ENCODE results near the gene SORCS3. TPM values are rescaled to one million over a fixed set of nuclear protein-coding genes. Genes with fewer than 3 reads are reported as not detected.

SORCS3 gene
- total RNA-seq, 3 donors from 2014 or later, result 0.60 TPM; not detected in 2

DNA sequence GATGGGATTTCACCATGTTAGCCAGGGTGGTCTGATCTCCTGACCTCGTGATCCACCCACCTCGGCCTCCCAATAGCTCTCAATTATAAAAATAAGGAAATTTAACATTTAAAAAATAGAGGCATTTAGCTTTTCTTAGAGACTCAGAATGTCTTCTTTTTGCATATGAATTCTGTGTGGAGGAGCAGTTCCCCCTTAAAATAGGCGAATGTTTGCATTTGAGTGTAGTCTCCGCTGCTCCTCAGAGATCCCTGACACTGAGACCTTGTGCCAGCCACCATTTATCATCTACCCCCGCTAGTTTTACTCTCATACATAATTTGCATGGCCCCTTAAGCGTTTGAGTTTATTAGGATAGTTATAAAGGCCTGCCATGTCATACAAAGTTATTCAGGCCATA is 461.9 kb downstream of the SORCS3 start:
- no peaks in the 10 kb centered on the region for H3K4me1 ChIP-seq (ENCODE audit: low read depth)
- no peak overlapping the region for H3K4me3 ChIP-seq
- DNase-seq, result no peak
- no peaks in the 10 kb centered on the region for H3K9me3 ChIP-seq
- intact Hi-C loops (cut with DNase I, micrococcal nuclease), result no loop called here
- no peak for ATAC-seq
- TF ChIP-seq, protein P1, sequence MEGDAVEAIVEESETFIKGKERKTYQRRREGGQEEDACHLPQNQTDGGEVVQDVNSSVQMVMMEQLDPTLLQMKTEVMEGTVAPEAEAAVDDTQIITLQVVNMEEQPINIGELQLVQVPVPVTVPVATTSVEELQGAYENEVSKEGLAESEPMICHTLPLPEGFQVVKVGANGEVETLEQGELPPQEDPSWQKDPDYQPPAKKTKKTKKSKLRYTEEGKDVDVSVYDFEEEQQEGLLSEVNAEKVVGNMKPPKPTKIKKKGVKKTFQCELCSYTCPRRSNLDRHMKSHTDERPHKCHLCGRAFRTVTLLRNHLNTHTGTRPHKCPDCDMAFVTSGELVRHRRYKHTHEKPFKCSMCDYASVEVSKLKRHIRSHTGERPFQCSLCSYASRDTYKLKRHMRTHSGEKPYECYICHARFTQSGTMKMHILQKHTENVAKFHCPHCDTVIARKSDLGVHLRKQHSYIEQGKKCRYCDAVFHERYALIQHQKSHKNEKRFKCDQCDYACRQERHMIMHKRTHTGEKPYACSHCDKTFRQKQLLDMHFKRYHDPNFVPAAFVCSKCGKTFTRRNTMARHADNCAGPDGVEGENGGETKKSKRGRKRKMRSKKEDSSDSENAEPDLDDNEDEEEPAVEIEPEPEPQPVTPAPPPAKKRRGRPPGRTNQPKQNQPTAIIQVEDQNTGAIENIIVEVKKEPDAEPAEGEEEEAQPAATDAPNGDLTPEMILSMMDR (IDR thresholded peaks at IDR 0.05), result no peak
- H3K36me3 ChIP-seq (ENCODE audit: low read depth), result no peaks in the 10 kb centered on the region

DNA sequence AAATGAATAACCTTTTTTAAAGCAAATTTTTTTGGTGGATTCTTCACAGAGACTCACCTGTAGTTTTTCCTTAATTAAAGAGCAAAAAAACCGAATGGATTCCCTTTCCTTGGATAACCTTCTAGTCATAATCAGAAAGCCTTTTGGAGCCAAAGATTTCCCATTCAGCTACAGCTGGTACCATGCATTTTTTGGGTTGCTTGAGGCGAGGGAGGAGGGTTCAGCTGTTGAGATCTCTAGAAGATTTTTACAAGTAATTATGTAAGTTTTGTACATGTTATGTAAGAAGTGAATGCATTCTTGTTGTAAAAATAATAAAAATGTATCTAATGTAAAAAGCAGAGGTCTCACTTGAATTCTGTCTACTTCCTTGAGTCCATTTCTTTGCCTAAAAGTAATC is 463.2 kb downstream of the SORCS3 start:
- no peaks in the 10 kb centered on the region for H3K36me3 ChIP-seq (ENCODE audit: low read depth)
- no peaks in the 10 kb centered on the region for H3K4me1 ChIP-seq (ENCODE audit: low read depth)
- TF ChIP-seq, protein P1 (IDR thresholded peaks at IDR 0.05), result no peak
- no peak for ATAC-seq
- no peak overlapping the region for H3K4me3 ChIP-seq
- intact Hi-C loops (cut with DNase I, micrococcal nuclease), result no loop called here
- DNase-seq, result no peak
- H3K9me3 ChIP-seq, result no peaks in the 10 kb centered on the region

DNA sequence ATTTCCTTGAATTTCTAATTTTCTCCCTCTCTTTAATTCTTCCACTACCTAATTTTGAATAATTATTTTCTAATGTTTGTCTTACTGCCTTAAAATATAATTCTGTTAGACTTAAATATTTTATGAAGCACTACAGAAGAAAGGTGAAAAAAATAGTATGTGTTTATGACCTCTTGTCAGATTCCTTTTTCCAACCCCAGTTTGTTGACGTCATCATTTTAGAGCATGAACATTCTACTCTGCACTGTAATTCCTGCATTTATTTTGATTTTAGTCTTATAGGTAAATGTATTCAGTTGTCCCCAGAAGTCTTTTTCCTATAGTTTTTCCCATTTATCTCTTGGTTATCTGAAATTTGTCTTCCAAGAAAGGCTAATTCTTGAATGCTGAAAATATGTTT is 468.1 kb downstream of the SORCS3 start:
- TF ChIP-seq, protein P1 (IDR thresholded peaks at IDR 0.05), result no peak
- H3K36me3 ChIP-seq (ENCODE audit: low read depth), result no peaks in the 10 kb centered on the region
- no peaks in the 10 kb centered on the region for H3K4me1 ChIP-seq (ENCODE audit: low read depth)
- DNase-seq (no peak), ATAC-seq (no peak)
- H3K9me3 ChIP-seq, result no peaks in the 10 kb centered on the region
- intact Hi-C loops (cut with DNase I, micrococcal nuclease), result no loop called here
- no peak overlapping the region for H3K4me3 ChIP-seq

DNA sequence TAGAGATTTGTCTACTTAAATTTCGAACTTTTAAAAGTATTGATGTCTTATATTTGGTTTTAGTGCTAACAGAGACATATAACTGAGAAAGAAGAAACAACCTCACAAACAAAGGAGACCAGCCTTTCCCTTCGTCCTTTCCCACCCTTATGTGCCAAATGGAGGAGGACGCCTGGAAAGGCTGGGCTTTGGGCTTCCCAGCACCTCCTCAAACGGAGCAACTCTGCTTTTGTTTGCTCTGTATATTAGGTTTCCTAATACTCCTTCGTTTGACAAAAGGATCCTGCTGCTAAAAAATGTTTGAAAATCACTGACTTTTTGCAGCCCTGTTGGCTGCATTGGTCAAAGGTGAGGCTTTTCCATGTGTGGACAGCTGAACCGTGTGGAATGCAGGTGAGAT is 471.8 kb downstream of the SORCS3 start:
- intact Hi-C loops (cut with DNase I, micrococcal nuclease), result no loop called here
- TF ChIP-seq, protein P1 (IDR thresholded peaks at IDR 0.05), result no peak
- DNase-seq, result no peak
- Histone ChIP-seq H3K4me1 (ENCODE audit: low read depth) (no peaks in the 10 kb centered on the region), H3K4me3 (no peak overlapping the region), H3K36me3 (ENCODE audit: low read depth) (no peaks in the 10 kb centered on the region), H3K9me3 (no peaks in the 10 kb centered on the region)
- ATAC-seq, result no peak

DNA sequence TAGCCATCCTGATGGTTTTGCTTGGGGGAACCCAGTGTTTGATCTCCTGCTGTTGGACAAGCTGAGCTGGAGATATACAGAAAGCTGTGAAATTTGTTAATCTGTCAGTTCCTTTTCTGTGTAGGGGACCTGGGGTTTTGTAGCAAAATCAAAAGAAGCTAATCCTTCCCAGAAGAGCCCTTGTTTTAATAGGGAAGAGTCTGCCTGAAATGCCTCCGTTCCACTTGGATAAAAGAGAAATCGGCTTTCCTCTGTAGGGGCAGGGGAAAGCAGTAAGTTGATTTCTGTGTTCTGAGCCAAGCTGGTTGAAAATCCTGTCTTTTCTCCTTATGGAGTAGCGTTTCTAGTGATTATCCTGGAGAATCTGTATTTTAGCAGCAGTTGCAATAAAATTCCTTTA is 472.6 kb downstream of the SORCS3 start:
- intact Hi-C loops (cut with DNase I, micrococcal nuclease), result no loop called here
- DNase-seq (no peak), ATAC-seq (no peak)
- H3K36me3 ChIP-seq (ENCODE audit: low read depth), result no peaks in the 10 kb centered on the region
- H3K9me3 ChIP-seq, result no peaks in the 10 kb centered on the region
- TF ChIP-seq, protein P1 (IDR thresholded peaks at IDR 0.05), result no peak
- H3K4me1 ChIP-seq (ENCODE audit: low read depth), result no peaks in the 10 kb centered on the region
- no peak overlapping the region for H3K4me3 ChIP-seq

DNA sequence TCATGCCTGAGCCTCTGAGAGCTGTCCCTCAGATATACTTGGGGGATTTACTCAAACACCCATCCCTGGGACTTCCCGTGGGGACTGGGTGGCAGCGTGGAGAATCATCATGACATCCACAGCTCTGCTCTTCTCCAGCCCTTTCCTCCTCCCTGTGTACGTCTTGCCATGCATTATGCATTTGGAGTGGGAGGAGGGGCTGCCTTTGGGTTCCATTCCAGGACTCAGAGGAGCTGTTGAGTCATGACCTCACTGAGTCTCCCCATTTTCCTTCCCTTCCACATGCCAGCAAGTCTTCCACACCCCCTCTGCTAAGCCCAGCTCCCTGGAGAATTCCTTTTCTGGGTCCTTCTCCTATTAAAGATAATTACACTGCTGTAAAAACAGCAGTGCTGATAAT is 480.7 kb downstream of the SORCS3 start:
- Histone ChIP-seq H3K4me3 (no peak overlapping the region), H3K9me3 (no peaks in the 10 kb centered on the region), H3K36me3 (ENCODE audit: low read depth) (no peaks in the 10 kb centered on the region), H3K4me1 (ENCODE audit: low read depth) (no peaks in the 10 kb centered on the region)
- intact Hi-C loops (cut with DNase I, micrococcal nuclease), result no loop called here
- ATAC-seq (no peak), DNase-seq (no peak)
- TF ChIP-seq, protein P1 (IDR thresholded peaks at IDR 0.05), result no peak
